Fibroblast of villous mesenchyme (primary cell): ENCODE results near the gene TIA1. TPM values are rescaled to one million over a fixed set of nuclear protein-coding genes. Genes with fewer than 3 reads are reported as not detected.
"Not testable (repeated sequence)": the region's sequence is repeated elsewhere in the genome, so short reads cannot be mapped to it uniquely, and the experiment has no call there.

ENCODE experiments used
- DNase-seq: peaks from one replicate; pipeline ENCODE4 v3.0.0-alpha.2; 2010; ENCODE audit warnings: low read depth
- H3K4me3 ChIP-seq: 2 replicates; pipeline ENCODE4 v1.5.1; 2011; ENCODE audit warnings: low read depth, mild to moderate bottlenecking, low read length
- CTCF ChIP-seq: IDR thresholded peaks from 2 replicates; pipeline ENCODE4 v1.5.1; 2012; ENCODE audit warnings: low read depth, mild to moderate bottlenecking, low read length; ENCODE audit not compliant: insufficient read depth
- total RNA-seq: library from RNA; depleted of rRNA; stranded (reverse); fragments of >200 nt; gene quantifications from 2 replicates; pipeline ENCODE4 v1.2.3, GENCODE V29; 2012

The TIA1 gene
- total RNA-seq, 1 donor: 114 TPM

- no peak for TF ChIP-seq CTCF
- no peak for DNase-seq
- H3K4me3 ChIP-seq: no peak overlapping the region
These were observed 47.1 kb downstream of the TIA1 start for GRCh38 chr2:70201225-70201768.

GRCh38 chr2:70199320-70199864, 49.0 kb downstream of the TIA1 start:
- no peak overlapping the region for H3K4me3 ChIP-seq
- no peak for DNase-seq
- TF ChIP-seq CTCF: no peak

GRCh38 chr2:70192516-70192915, 55.9 kb downstream of the TIA1 start:
- DNase-seq: no peak
- H3K4me3 ChIP-seq: no peak overlapping the region
- no peak for TF ChIP-seq CTCF

GRCh38 chr2:70191244-70191735, 57.1 kb downstream of the TIA1 start:
- TF ChIP-seq CTCF: no peak
- H3K4me3 ChIP-seq: peak overlapping the region; percentile 94
- no peak for DNase-seq

- TF ChIP-seq CTCF: peak; percentile 16
- peak; percentile 98 for DNase-seq
- peak within 1 kb of the TSS; percentile 94 for H3K4me3 ChIP-seq
These were observed 57.8 kb downstream of the TIA1 start, which contains the start of gene C2orf42 for GRCh38 chr2:70190418-70191243. Gene C2orf42, minus strand, starts transcription at chr2:70191019. Its CDS starts 9,034 bp downstream, at chr2:70181985.

- TF ChIP-seq CTCF: no peak
- no peak for DNase-seq
- H3K4me3 ChIP-seq: no peak overlapping the region
These were observed 60.0 kb downstream of the TIA1 start for GRCh38 chr2:70188460-70188859.

- DNase-seq, H3K4me3 ChIP-seq: not testable (repeated sequence)
These were observed 61.3 kb downstream of the TIA1 start for GRCh38 chr2:70187170-70187569.
